B cell (primary cell): ENCODE measurements around the gene SH3RF3. TPM values are rescaled to one million over a fixed set of nuclear protein-coding genes. Genes with fewer than 3 reads are reported as not detected.

Source experiments
- ATAC-seq: fragments of 200-7000 bp; cut with Tn5 transposase; one replicate; pipeline ENCODE4 v1.10.0; 2021; ENCODE audit warnings: low read depth, mild to moderate bottlenecking, moderate number of reproducible peaks, moderate library complexity
- CTCF ChIA-PET: fragments of 350-600 bp; sonication (Branson Sonifier 250); formaldehyde crosslinking; loops from one replicate; lab custom pipeline; 2021; ENCODE audit warnings: antibody characterized with exemption, inconsistent platforms; lab: Charles Lee
- POLR2A ChIA-PET: fragments of 350-600 bp; sonication (Branson Sonifier 250); formaldehyde crosslinking; loops from one replicate; lab custom pipeline; 2021; ENCODE audit warnings: antibody characterized with exemption; lab: Charles Lee
- DNase-seq: peaks from one replicate; pipeline ENCODE4 v3.0.0; 2013
- H2AFZ ChIP-seq: 2 replicates; pipeline ENCODE4 v1.6.1; 2012; ENCODE audit warnings: mild to moderate bottlenecking, low read depth, low read length; ENCODE audit not compliant: insufficient read depth, poor library complexity, severe bottlenecking
- H3K27ac ChIP-seq, 2 donors: 1 replicate in 1 of 2; 2 replicates in 1 of 2; pipeline ENCODE4 v1.5.1; 2012 to 2013; ENCODE audit warnings: low read length in 2 of 2, mild to moderate bottlenecking in 2 of 2, moderate library complexity in 1 of 2
- H3K27me3 ChIP-seq, 4 experiments: fragments of 200-600 bp in 1 of 4; sonication (generic) in 1 of 4; replicated peaks in 1 of 4; 1 replicate in 2 of 4; 2 replicates in 2 of 4; pipeline versions ENCODE4 v1.6.1 to v1.7.0; 2013 to 2016; ENCODE audit warnings: low read length in 3 of 4, mild to moderate bottlenecking in 2 of 4, mixed read lengths in 1 of 4, moderate library complexity in 1 of 4; ENCODE audit not compliant: insufficient read depth in 4 of 4, control insufficient read depth in 3 of 4; ENCODE audit errors: control extremely low read depth in 1 of 4
- H3K36me3 ChIP-seq, 2 experiments: replicated peaks in 1 of 2; 1 replicate in 1 of 2; 2 replicates in 1 of 2; pipeline versions ENCODE4 v1.6.1 to v1.7.1; 2013; ENCODE audit warnings: low read length in 1 of 2; ENCODE audit not compliant: insufficient read depth in 2 of 2, control insufficient read depth in 1 of 2; ENCODE audit errors: control extremely low read depth in 1 of 2, extremely low read depth in 1 of 2
- H3K4me1 ChIP-seq, 2 donors: fragments of 200-600 bp in 1 of 2; sonication (generic) in 1 of 2; 1 replicate in 1 of 2; 2 replicates in 1 of 2; pipeline versions ENCODE4 v1.5.1 to v1.6.1; 2013 to 2017; ENCODE audit warnings: low read length in 2 of 2; ENCODE audit not compliant: control insufficient read depth in 2 of 2, insufficient read depth in 2 of 2
- H3K4me2 ChIP-seq: replicated peaks from 2 replicates; pipeline ENCODE3; 2012; ENCODE audit warnings: mild to moderate bottlenecking, low read depth, low read length; ENCODE audit not compliant: poor library complexity, severe bottlenecking
- H3K4me3 ChIP-seq, 5 experiments: fragments of 200-600 bp in 1 of 5; sonication (generic) in 1 of 5; 1 replicate in 3 of 5; 2 replicates in 2 of 5; pipeline versions ENCODE4 v1.5.1 to v1.7.0; 2011 to 2016; ENCODE audit warnings: low read length in 4 of 5, mild to moderate bottlenecking in 4 of 5, low read depth in 2 of 5, control low read depth in 1 of 5, moderate library complexity in 1 of 5; ENCODE audit not compliant: insufficient read depth in 1 of 5; ENCODE audit errors: control extremely low read depth in 1 of 5, extremely low read depth in 1 of 5
- H3K79me2 ChIP-seq: fragments of 200-600 bp; sonication (generic); one replicate; pipeline ENCODE4 v1.6.0; 2016; ENCODE audit warnings: low read length; ENCODE audit not compliant: control insufficient read depth, insufficient read depth
- H3K9ac ChIP-seq: fragments of 200-600 bp; sonication (generic); 2 replicates; pipeline ENCODE4 v1.6.1; 2017; ENCODE audit warnings: mild to moderate bottlenecking, low read length, moderate library complexity
- H3K9me3 ChIP-seq, 3 donors: one replicate each; pipeline versions ENCODE4 v1.6.1 to v1.7.1; 2013; ENCODE audit warnings: low read length in 2 of 3; ENCODE audit not compliant: control insufficient read depth in 2 of 3, insufficient read depth in 1 of 3; ENCODE audit errors: control extremely low read depth in 1 of 3
- H4K20me1 ChIP-seq: 2 replicates; pipeline ENCODE4 v1.6.0; 2012; ENCODE audit warnings: mild to moderate bottlenecking, low read length; ENCODE audit not compliant: insufficient read depth, control insufficient read depth, poor library complexity, severe bottlenecking
- H3K27ac Mint-ChIP-seq: one replicate; pipeline ENCODE4 v1.8.0; 2021; ENCODE audit warnings: mixed read lengths
- H3K27me3 Mint-ChIP-seq: one replicate; pipeline ENCODE4 v1.8.0; 2021; ENCODE audit warnings: mixed read lengths
- H3K4me1 Mint-ChIP-seq: one replicate; pipeline ENCODE4 v1.8.0; 2021; ENCODE audit warnings: mixed read lengths
- H3K4me3 Mint-ChIP-seq: one replicate; pipeline ENCODE4 v1.8.0; 2021; ENCODE audit warnings: mixed read lengths
- H3K9me3 Mint-ChIP-seq: one replicate; pipeline ENCODE4 v1.8.0; 2022; ENCODE audit warnings: mixed read lengths; ENCODE audit not compliant: insufficient read depth
- CTCF ChIP-seq: fragments of 200-600 bp; IDR thresholded peaks from one replicate; pipeline ENCODE4 v1.8.0; 2022; ENCODE audit warnings: antibody characterized with exemption, mild to moderate bottlenecking
- EZH2 ChIP-seq: IDR thresholded peaks from 2 replicates; pipeline ENCODE4 v1.6.1; 2012; ENCODE audit warnings: borderline replicate concordance, low read depth, mild to moderate bottlenecking, moderate library complexity, low read length; ENCODE audit not compliant: insufficient read depth, poor library complexity, severe bottlenecking
- WGBS: methylation state at CpG from one replicate; pipeline ENCODE4 v1.1.5; 2013; ENCODE audit warnings: missing lambda C conversion rate; ENCODE audit not compliant: insufficient coverage; 5-methylcytosine and 5-hydroxymethylcytosine counted together
- intact Hi-C: fragments of 100-400 bp; cut with micrococcal nuclease; formaldehyde crosslinking; loops from one replicate; pipeline ENCODE4 v1.10.0; 2022
- polyA plus RNA-seq: library from polyadenylated mRNA; depleted of rRNA; stranded (reverse); fragments of >200 nt; gene quantifications from 2 replicates; pipeline ENCODE4 v1.2.3, GENCODE V29; 2012
- total RNA-seq, 2 donors: library from RNA; stranded (reverse); fragments of 120-200 nt in 1 of 2; gene quantifications; 1 replicate in 1 of 2; 2 replicates in 1 of 2; pipeline versions ENCODE4 v1.2.3 to v1.2.4, GENCODE V29; 2013 to 2022

SH3RF3 gene
- total and polyA plus RNA-seq, 2 donors (not counting 1 experiment from before 2014, with no cell fraction given) = 0.07 to 1.2 TPM

GRCh38 chr2:109258376-109258775, 129.4 kb downstream of the SH3RF3 start:
- H3K27ac ChIP-seq = no peak overlapping the region
- H3K9me3 ChIP-seq = no peaks in the 10 kb centered on the region
- Mint-ChIP-seq H3K4me1 (peaks cover 48% of the 10 kb centered on the region), H3K27me3 (no peaks in the 10 kb centered on the region), H3K27ac (no peak overlapping the region), H3K9me3 (no peaks in the 10 kb centered on the region), H3K4me3 (no peak overlapping the region)
- POLR2A ChIA-PET = no interaction called here
- TF ChIP-seq CTCF (no peak), EZH2 (no peak)
- DNase-seq = no peak
- no peak overlapping the region for H3K4me2 ChIP-seq
- no peaks in the 10 kb centered on the region for H3K27me3 ChIP-seq
- no peaks in the 10 kb centered on the region for H3K36me3 ChIP-seq
- H3K4me1 ChIP-seq = peaks cover 46 to 48% of the 10 kb centered on the region in 2 donors
- intact Hi-C loops = loop anchor here (10.0 kb wide), 1 partner anchor 124 kb away; no protein-coding TSS in a partner anchor
- WGBS = 96% methylated on average over 8 of the region's 9 CpGs
- H2AFZ ChIP-seq = no peak overlapping the region
- CTCF ChIA-PET = no interaction called here
- H3K4me3 ChIP-seq = no peak overlapping the region
- H3K9ac ChIP-seq = no peak overlapping the region
- no peak for ATAC-seq
- H3K79me2 ChIP-seq = no peaks in the 10 kb centered on the region
- no peaks in the 10 kb centered on the region for H4K20me1 ChIP-seq

- H3K27me3 ChIP-seq = no peaks in the 10 kb centered on the region
- no peaks in the 10 kb centered on the region for H3K9me3 ChIP-seq
- TF ChIP-seq CTCF = no peak
- no peaks in the 10 kb centered on the region for H4K20me1 ChIP-seq
- 89% methylated on average over 9 of the region's 11 CpGs for WGBS
- H3K4me1 ChIP-seq = peaks cover 42 to 44% of the 10 kb centered on the region in 2 donors
- Mint-ChIP-seq H3K27me3 (no peaks in the 10 kb centered on the region), H3K4me1 (peaks cover 44% of the 10 kb centered on the region), H3K4me3 (no peak overlapping the region), H3K9me3 (no peaks in the 10 kb centered on the region), H3K27ac (no peak overlapping the region)
- H2AFZ ChIP-seq = no peak overlapping the region
- no peak overlapping the region for H3K27ac ChIP-seq
- H3K9ac ChIP-seq = no peak overlapping the region
- ATAC-seq (no peak), DNase-seq (no peak)
- H3K4me3 ChIP-seq = no peak overlapping the region
- H3K79me2 ChIP-seq = no peaks in the 10 kb centered on the region
- H3K4me2 ChIP-seq = no peak overlapping the region
- H3K36me3 ChIP-seq = no peaks in the 10 kb centered on the region
- intact Hi-C loops = loop anchor here (10.0 kb wide), 1 partner anchor 124 kb away; no protein-coding TSS in a partner anchor
- POLR2A ChIA-PET = no interaction called here
- CTCF ChIA-PET = no interaction called here
Measured at GRCh38 chr2:109258905-109259540, 130.0 kb downstream of the SH3RF3 start.
